Body of pancreas (tissue), 4 donors: ENCODE measurements around the gene GRHPR. TPM values are rescaled to one million over a fixed set of nuclear protein-coding genes. Genes with fewer than 3 reads are reported as not detected.
"Not testable (repeated sequence)": the region's sequence is repeated elsewhere in the genome, so short reads cannot be mapped to it uniquely, and the experiment has no call there.

Experiments used
- ATAC-seq: fragments of 150-250 bp; one replicate; pipeline ENCODE4 v1.9.1; 2016
- DNase-seq, 4 donors: peaks; one replicate each; pipeline ENCODE4 v3.0.0-alpha.2; 2019
- H3K27ac ChIP-seq, 4 donors: fragments of 200-600 bp; sonication (generic); 1 replicate in 3 of 4; 2 replicates in 1 of 4; pipeline versions ENCODE4 v1.5.1 to v1.6.1; 2016 to 2019; ENCODE audit warnings: mild to moderate bottlenecking in 1 of 4, mixed read lengths in 1 of 4, moderate library complexity in 1 of 4
- H3K27me3 ChIP-seq, 2 donors: fragments of 200-600 bp; sonication (generic); one replicate each; pipeline ENCODE4 v1.6.0; 2016; ENCODE audit warnings: mild to moderate bottlenecking in 1 of 2
- H3K36me3 ChIP-seq, 2 donors: fragments of 200-600 bp; sonication (generic); replicated peaks in 1 of 2; 2 replicates each; pipeline ENCODE4 v1.5.1; 2016; ENCODE audit warnings: low read depth in 2 of 2; ENCODE audit not compliant: insufficient read depth in 1 of 2
- H3K4me1 ChIP-seq: fragments of 200-600 bp; sonication (generic); one replicate; pipeline ENCODE4 v1.6.0; 2016
- H3K4me3 ChIP-seq, 2 donors: fragments of 200-600 bp; sonication (generic); 1 replicate in 1 of 2; 2 replicates in 1 of 2; pipeline ENCODE4 v1.5.1; 2016 to 2019
- H3K9me3 ChIP-seq, 3 donors: fragments of 200-600 bp; sonication (generic); 1 replicate in 2 of 3; 2 replicates in 1 of 3; pipeline ENCODE4 v1.5.1; 2016
- CTCF ChIP-seq, 7 experiments: fragments of 450-650 bp in 4 of 7; fragments of 200-600 bp in 3 of 7; sonication (generic) in 3 of 7; IDR thresholded peaks; one replicate each; pipeline ENCODE4 v1.5.1; 2016 to 2019; ENCODE audit warnings: antibody characterized with exemption in 7 of 7
- POLR2A ChIP-seq, 3 donors: fragments of 450-650 bp; IDR thresholded peaks; one replicate each; pipeline ENCODE4 v1.6.1; 2016; ENCODE audit warnings: antibody characterized with exemption in 3 of 3, mild to moderate bottlenecking in 2 of 3
- WGBS, 2 donors: methylation state at CpG; one replicate each; pipeline ENCODE4 v1.1.5; 2017; 5-methylcytosine and 5-hydroxymethylcytosine counted together
- intact Hi-C: fragments of 100-400 bp; cut with DNase I; formaldehyde crosslinking; loops from one replicate; pipeline ENCODE4 v1.15.1; 2023
- total RNA-seq, 2 donors: library from RNA; depleted of rRNA; stranded (reverse); fragments of >200 nt; gene quantifications; one replicate each; pipeline ENCODE4 v1.1.0, GENCODE V29; 2016

GRHPR gene
- total RNA-seq, 2 donors from 2014 or later = 61.0 to 95.3 TPM

GRCh38 chr9:37423508-37423907 is 1.0 kb downstream of the GRHPR start:
- H3K27ac ChIP-seq = peak overlapping the region in 1 of 4 donors; percentile 84
- DNase-seq (no peak), ATAC-seq (no peak)
- 40 to 47% methylated on average over 2 of the region's 2 CpGs for WGBS, 2 donors
- peaks cover 0 to 8% of the 10 kb centered on the region in 2 donors for H3K36me3 ChIP-seq
- no peaks in the 10 kb centered on the region for H3K9me3 ChIP-seq
- no peak overlapping the region for H3K4me3 ChIP-seq
- H3K4me1 ChIP-seq = peaks cover 34% of the 10 kb centered on the region
- H3K27me3 ChIP-seq = no peaks in the 10 kb centered on the region
- intact Hi-C loops = no loop called here
- TF ChIP-seq POLR2A (IDR thresholded peaks at IDR 0.05) = no peak
- TF ChIP-seq CTCF (IDR thresholded peaks at IDR 0.05) = no peak

- WGBS, 2 donors = 39% methylated on average over 8 of the region's 8 CpGs; no CpG with 5 or more reads in 1 of the 2 donors
- Histone ChIP-seq H3K4me1 (peaks cover 28% of the 10 kb centered on the region), H3K27ac (peak overlapping the region in 1 of 4 donors; percentile 21), H3K4me3 (no peak overlapping the region), H3K36me3 (peaks cover 0 to 12% of the 10 kb centered on the region in 2 donors), H3K9me3 (no peaks in the 10 kb centered on the region), H3K27me3 (no peaks in the 10 kb centered on the region)
- no peak for DNase-seq
- intact Hi-C loops = no loop called here
- TF ChIP-seq CTCF (IDR thresholded peaks at IDR 0.05) = no peak
- no peak for TF ChIP-seq POLR2A (IDR thresholded peaks at IDR 0.05)
- ATAC-seq = no peak
Observed at GRCh38 chr9:37424204-37424685, 1.7 kb downstream of the GRHPR start.

GRCh38 chr9:37424686-37425297 is 2.3 kb downstream of the GRHPR start:
- Histone ChIP-seq H3K9me3 (no peaks in the 10 kb centered on the region), H3K27me3 (no peaks in the 10 kb centered on the region), H3K4me3 (no peak overlapping the region), H3K4me1 (peaks cover 28% of the 10 kb centered on the region), H3K27ac (peak overlapping the region in 1 of 4 donors; percentile 21), H3K36me3 (peaks cover 0 to 12% of the 10 kb centered on the region in 2 donors)
- intact Hi-C loops = no loop called here
- WGBS, 2 donors = 80 to 89% methylated on average over 7 to 13 of the region's 18 CpGs
- TF ChIP-seq POLR2A (IDR thresholded peaks at IDR 0.05) (no peak), CTCF (IDR thresholded peaks at IDR 0.05) (no peak)
- DNase-seq (no peak), ATAC-seq (no peak)

DNA sequence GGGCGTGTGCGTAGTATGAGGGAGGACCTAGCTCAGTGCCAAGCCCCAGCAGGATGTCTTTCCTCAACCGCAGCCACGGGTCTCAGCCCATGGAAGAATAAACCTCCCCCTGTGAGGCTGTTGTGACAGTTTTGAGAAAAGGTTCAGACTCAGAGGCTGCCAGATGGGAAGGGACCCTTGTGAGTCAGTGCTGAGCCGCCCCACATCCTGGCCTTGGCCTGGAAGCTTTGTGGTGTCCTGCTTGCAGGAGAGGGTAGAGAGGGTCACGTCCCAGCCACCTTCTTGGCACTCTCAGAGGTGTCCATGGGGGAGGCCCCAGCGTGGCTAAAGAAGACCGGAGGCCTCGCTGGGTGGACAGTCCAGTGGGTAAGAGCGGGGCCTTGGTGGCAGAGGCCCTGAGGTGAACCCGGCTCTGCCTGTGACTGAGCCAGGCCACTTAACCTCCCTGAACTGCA is 2.8 kb downstream of the GRHPR start:
- Histone ChIP-seq H3K27me3 (no peaks in the 10 kb centered on the region), H3K36me3 (peaks cover 0 to 12% of the 10 kb centered on the region in 2 donors), H3K27ac (no peak overlapping the region), H3K4me3 (no peak overlapping the region), H3K4me1 (peaks cover 28% of the 10 kb centered on the region), H3K9me3 (no peaks in the 10 kb centered on the region)
- TF ChIP-seq POLR2A (IDR thresholded peaks at IDR 0.05) (no peak), CTCF (IDR thresholded peaks at IDR 0.05) (no peak)
- intact Hi-C loops = no loop called here
- no peak for DNase-seq
- WGBS, 2 donors = 69 to 85% methylated on average over 5 to 11 of the region's 11 CpGs
- no peak for ATAC-seq

DNA sequence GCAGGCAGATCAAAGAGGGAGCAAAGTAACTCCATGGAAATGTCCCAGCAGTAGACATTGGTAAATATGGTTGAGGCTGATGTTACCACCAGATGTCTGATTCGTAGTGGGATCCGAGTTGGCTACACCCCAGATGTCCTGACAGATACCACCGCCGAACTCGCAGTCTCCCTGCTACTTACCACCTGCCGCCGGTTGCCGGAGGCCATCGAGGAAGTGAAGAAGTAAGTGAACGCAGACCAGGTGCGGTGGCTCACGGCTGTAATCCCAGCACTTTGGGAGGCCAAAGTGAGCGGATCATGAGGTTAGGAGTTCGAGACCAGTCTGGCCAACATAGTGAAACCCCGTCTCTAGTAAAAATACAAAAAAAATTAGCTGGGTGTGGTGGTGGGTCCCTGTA is 3.9 kb downstream of the GRHPR start:
- H3K4me3 ChIP-seq, DNase-seq, H3K9me3 ChIP-seq, H3K27me3 ChIP-seq, H3K27ac ChIP-seq, ATAC-seq, intact Hi-C loops: not testable (repeated sequence)
- 89 to 92% methylated on average over 15 of the region's 15 CpGs for WGBS, 2 donors
- H3K4me1 ChIP-seq = peaks cover 28% of the 10 kb centered on the region
- peaks cover 0 to 15% of the 10 kb centered on the region in 2 donors for H3K36me3 ChIP-seq
